ENCODE results near the gene EIF2S1. TPM values are rescaled to one million over a fixed set of nuclear protein-coding genes. Genes with fewer than 3 reads are reported as not detected.
"Not testable (repeated sequence)": the region's sequence is repeated elsewhere in the genome, so short reads cannot be mapped to it uniquely, and the experiment has no call there.

The EIF2S1 gene
- total RNA-seq, 1 experiment from 2014 or later, result 148 TPM

GRCh38 chr14:67413806-67414769, 54.0 kb downstream of the EIF2S1 start:
- TF ChIP-seq CTCF (IDR thresholded peaks at IDR 0.05; ENCODE audit: unreplicated experiment), result no peak
- Mint-ChIP-seq H3K27ac (ENCODE audit: unreplicated experiment) (peak overlapping the region; percentile 54), H3K9me3 (ENCODE audit: low read depth, unreplicated experiment) (no peaks in the 10 kb centered on the region), H3K4me1 (ENCODE audit: low read depth, unreplicated experiment) (peaks cover 39% of the 10 kb centered on the region), H3K27me3 (ENCODE audit: unreplicated experiment) (no peaks in the 10 kb centered on the region), H3K36me3 (ENCODE audit: insufficient read depth, unreplicated experiment) (peaks cover 26% of the 10 kb centered on the region), H3K4me3 (ENCODE audit: low read depth, unreplicated experiment) (no peak overlapping the region)
- intact Hi-C loops (cut with micrococcal nuclease; ENCODE audit: unreplicated experiment), result no loop called here
- DNase-seq, result peak; percentile 65
- CTCF ChIA-PET, result interaction anchor here (1.3 kb wide), 1 partner anchor 13 kb away, joined by 4 read pairs; no protein-coding TSS in a partner anchor
- BruUV-seq (replicated peaks), result no TSS peak

GRCh38 chr14:67415610-67416009, 55.5 kb downstream of the EIF2S1 start:
- BruUV-seq (replicated peaks); H3K27me3 Mint-ChIP-seq (ENCODE audit: unreplicated experiment); H3K9me3 Mint-ChIP-seq (ENCODE audit: low read depth, unreplicated experiment); H3K4me3 Mint-ChIP-seq (ENCODE audit: low read depth, unreplicated experiment); CTCF ChIA-PET; H3K27ac Mint-ChIP-seq (ENCODE audit: unreplicated experiment); DNase-seq; intact Hi-C loops (cut with micrococcal nuclease; ENCODE audit: unreplicated experiment): not testable (repeated sequence)
- H3K36me3 Mint-ChIP-seq (ENCODE audit: insufficient read depth, unreplicated experiment), result peaks cover 26% of the 10 kb centered on the region
- H3K4me1 Mint-ChIP-seq (ENCODE audit: low read depth, unreplicated experiment), result peaks cover 30% of the 10 kb centered on the region

- DNase-seq, result no peak
- Mint-ChIP-seq H3K9me3 (ENCODE audit: low read depth, unreplicated experiment) (no peaks in the 10 kb centered on the region), H3K4me3 (ENCODE audit: low read depth, unreplicated experiment) (no peak overlapping the region), H3K27me3 (ENCODE audit: unreplicated experiment) (no peaks in the 10 kb centered on the region), H3K36me3 (ENCODE audit: insufficient read depth, unreplicated experiment) (peaks cover 21% of the 10 kb centered on the region), H3K4me1 (ENCODE audit: low read depth, unreplicated experiment) (peaks cover 25% of the 10 kb centered on the region), H3K27ac (ENCODE audit: unreplicated experiment) (no peak overlapping the region)
- no TSS peak for BruUV-seq (replicated peaks)
- intact Hi-C loops (cut with micrococcal nuclease; ENCODE audit: unreplicated experiment), result no loop called here
- CTCF ChIA-PET, result no interaction called here
- TF ChIP-seq CTCF (IDR thresholded peaks at IDR 0.05; ENCODE audit: unreplicated experiment), result no peak
Measured at GRCh38 chr14:67416085-67416484, 56.0 kb downstream of the EIF2S1 start.

- Mint-ChIP-seq H3K27ac (ENCODE audit: unreplicated experiment) (no peak overlapping the region), H3K4me3 (ENCODE audit: low read depth, unreplicated experiment) (no peak overlapping the region), H3K4me1 (ENCODE audit: low read depth, unreplicated experiment) (peaks cover 22% of the 10 kb centered on the region), H3K36me3 (ENCODE audit: insufficient read depth, unreplicated experiment) (peaks cover 14% of the 10 kb centered on the region), H3K27me3 (ENCODE audit: unreplicated experiment) (no peaks in the 10 kb centered on the region), H3K9me3 (ENCODE audit: low read depth, unreplicated experiment) (no peaks in the 10 kb centered on the region)
- DNase-seq, result no peak
- no TSS peak for BruUV-seq (replicated peaks)
- intact Hi-C loops (cut with micrococcal nuclease; ENCODE audit: unreplicated experiment), result no loop called here
- TF ChIP-seq CTCF (IDR thresholded peaks at IDR 0.05; ENCODE audit: unreplicated experiment), result no peak
- CTCF ChIA-PET, result no interaction called here
Measured at GRCh38 chr14:67416810-67417209, 56.7 kb downstream of the EIF2S1 start.

- no peaks in the 10 kb centered on the region for H3K27me3 Mint-ChIP-seq (ENCODE audit: unreplicated experiment)
- intact Hi-C loops (cut with micrococcal nuclease; ENCODE audit: unreplicated experiment), result no loop called here
- no peak overlapping the region for H3K27ac Mint-ChIP-seq (ENCODE audit: unreplicated experiment)
- peaks cover 16% of the 10 kb centered on the region for H3K4me1 Mint-ChIP-seq (ENCODE audit: low read depth, unreplicated experiment)
- no peak for DNase-seq
- no peak for TF ChIP-seq CTCF (IDR thresholded peaks at IDR 0.05; ENCODE audit: unreplicated experiment)
- no peak overlapping the region for H3K4me3 Mint-ChIP-seq (ENCODE audit: low read depth, unreplicated experiment)
- BruUV-seq (replicated peaks), result no TSS peak
- no peaks in the 10 kb centered on the region for H3K9me3 Mint-ChIP-seq (ENCODE audit: low read depth, unreplicated experiment)
- H3K36me3 Mint-ChIP-seq (ENCODE audit: insufficient read depth, unreplicated experiment), result peaks cover 6% of the 10 kb centered on the region
- CTCF ChIA-PET, result interaction anchor here (1.4 kb wide), 1 partner anchor 9 kb away, joined by 3 read pairs; no protein-coding TSS in a partner anchor
Measured at GRCh38 chr14:67417633-67418032, 57.5 kb downstream of the EIF2S1 start.
